ELF-1 (cell line): ENCODE data around the gene C1orf105.
A peak's percentile ranks its signal among the peaks of the same experiment; 100 is the strongest.

Source experiments
- DNase-seq: peaks from one replicate; pipeline ENCODE4 v3.0.0-alpha.2; 2016; ENCODE audit warnings: low read depth, low spot score

The C1orf105 gene

GRCh38 chr1:172457479-172458130 is 37.1 kb downstream of the C1orf105 start:
- DNase-seq, result no peak

- DNase-seq, result no peak
Observed at GRCh38 chr1:172460177-172460576, 39.7 kb downstream of the C1orf105 start.

GRCh38 chr1:172460887-172461315 is 40.4 kb downstream of the C1orf105 start:
- peak; percentile 37 for DNase-seq

GRCh38 chr1:172465617-172466016 is 45.1 kb downstream of the C1orf105 start:
- no peak for DNase-seq

GRCh38 chr1:172466795-172467407 is 46.4 kb downstream of the C1orf105 start:
- no peak for DNase-seq

- no peak for DNase-seq
Observed at GRCh38 chr1:172467446-172467845, 47.0 kb downstream of the C1orf105 start.

GRCh38 chr1:172468296-172468695 is 47.8 kb downstream of the C1orf105 start:
- no peak for DNase-seq

- DNase-seq, result no peak
Observed at GRCh38 chr1:172469717-172470116, 49.2 kb downstream of the C1orf105 start.

GRCh38 chr1:172470149-172470548 is 49.7 kb downstream of the C1orf105 start:
- DNase-seq, result no peak

GRCh38 chr1:172471666-172472065 is 51.2 kb downstream of the C1orf105 start:
- DNase-seq, result no peak

- no peak for DNase-seq
Observed at GRCh38 chr1:172472495-172472894, 52.0 kb downstream of the C1orf105 start.

- DNase-seq, result no peak
Observed at GRCh38 chr1:172473302-172473701, 52.8 kb downstream of the C1orf105 start.

GRCh38 chr1:172473842-172474241 is 53.4 kb downstream of the C1orf105 start:
- DNase-seq, result no peak

- peak; percentile 66 for DNase-seq
Observed at GRCh38 chr1:172476218-172476811, 55.8 kb downstream of the C1orf105 start.

GRCh38 chr1:172477216-172477615 is 56.7 kb downstream of the C1orf105 start:
- no peak for DNase-seq

- peak; percentile 80 for DNase-seq
Observed at GRCh38 chr1:172477741-172478140, 57.3 kb downstream of the C1orf105 start.

- no peak for DNase-seq
Observed at GRCh38 chr1:172478485-172478884, 58.0 kb downstream of the C1orf105 start.

- DNase-seq, result no peak
Observed at GRCh38 chr1:172480431-172480830, 59.9 kb downstream of the C1orf105 start.

- DNase-seq, result no peak
Observed at GRCh38 chr1:172482044-172482443, 61.6 kb downstream of the C1orf105 start.

- no peak for DNase-seq
Observed at GRCh38 chr1:172483448-172483847, 63.0 kb downstream of the C1orf105 start.

- no peak for DNase-seq
Observed at GRCh38 chr1:172484252-172484651, 63.8 kb downstream of the C1orf105 start.

- no peak for DNase-seq
Observed at GRCh38 chr1:172485626-172486025, 65.1 kb downstream of the C1orf105 start.

GRCh38 chr1:172486805-172487454 is 66.4 kb downstream of the C1orf105 start:
- no peak for DNase-seq
